Measurements from ENCODE around the gene PCBP4. TPM values are rescaled to one million over a fixed set of nuclear protein-coding genes. Genes with fewer than 3 reads are reported as not detected.

The PCBP4 gene
- total and polyA plus RNA-seq, 2 donors (not counting 1 experiment from before 2014, with no cell fraction given), result 15.3 to 25.6 TPM

DNA sequence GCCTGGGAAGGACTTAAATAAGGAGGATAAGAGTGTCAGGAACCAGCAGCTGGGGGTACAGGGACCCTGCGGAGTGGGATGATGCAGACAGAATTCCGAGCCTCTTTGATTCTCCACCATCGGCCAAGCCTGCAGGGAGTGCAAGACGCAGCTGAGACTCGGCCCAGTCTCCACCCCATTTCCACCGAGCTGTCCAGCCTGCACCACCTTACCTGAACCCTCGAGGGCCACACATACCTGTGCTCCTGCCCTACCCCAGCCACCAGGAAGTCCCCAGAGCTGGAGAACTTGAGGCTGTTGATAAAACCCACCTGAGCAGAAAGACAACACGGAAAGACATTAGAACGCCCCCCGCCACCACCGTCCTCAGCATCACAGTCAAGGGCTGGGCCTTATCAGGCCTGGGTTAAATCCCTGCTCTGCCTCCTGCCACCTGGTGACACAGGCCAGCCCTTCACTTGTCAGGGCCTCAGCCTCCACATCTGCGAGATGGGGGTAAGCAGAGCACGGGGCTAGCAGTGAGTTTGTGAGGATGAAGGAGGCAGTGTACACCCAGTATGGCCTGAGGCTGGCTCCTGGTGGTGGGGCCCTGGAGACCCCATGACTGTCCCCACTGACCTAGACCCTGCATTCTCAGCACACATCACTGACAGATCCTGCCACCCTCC lies 33.6 kb downstream of the PCBP4 start:
- DNase-seq (no peak), ATAC-seq (ENCODE audit: low read depth) (no peak)
- CTCF ChIA-PET, result no interaction called here
- Histone ChIP-seq H3K9me3 (ENCODE audit: control extremely low read depth in 1 of 3, control insufficient read depth in 2 of 3, insufficient read depth in 1 of 3, low read length in 2 of 3) (no peaks in the 10 kb centered on the region), H3K27me3 (replicated peaks in 1 of 4; ENCODE audit: control extremely low read depth in 1 of 4, control insufficient read depth in 3 of 4, insufficient read depth in 4 of 4, low read length in 3 of 4) (no peaks in the 10 kb centered on the region), H3K4me2 (replicated peaks; ENCODE audit: low read depth, low read length, poor library complexity, severe bottlenecking) (no peak overlapping the region), H3K9ac (ENCODE audit: low read length) (no peak overlapping the region), H4K20me1 (ENCODE audit: control insufficient read depth, insufficient read depth, low read length, poor library complexity, severe bottlenecking) (no peaks in the 10 kb centered on the region), H3K36me3 (replicated peaks in 1 of 2; ENCODE audit: control extremely low read depth in 1 of 2, control insufficient read depth in 1 of 2, extremely low read depth in 1 of 2, insufficient read depth in 2 of 2, low read length in 1 of 2) (peaks cover 4 to 59% of the 10 kb centered on the region in 2 experiments), H3K27ac (ENCODE audit: low read length in 2 of 2) (no peak overlapping the region), H2AFZ (ENCODE audit: insufficient read depth, low read depth, low read length, poor library complexity, severe bottlenecking) (no peak overlapping the region), H3K4me1 (ENCODE audit: control insufficient read depth in 2 of 2, insufficient read depth in 2 of 2, low read length in 2 of 2) (no peaks in the 10 kb centered on the region), H3K79me2 (ENCODE audit: control insufficient read depth, insufficient read depth, low read length) (no peaks in the 10 kb centered on the region), H3K4me3 (ENCODE audit: control extremely low read depth in 1 of 5, extremely low read depth in 1 of 5, insufficient read depth in 1 of 5, low read depth in 2 of 5, low read length in 4 of 5) (no peak overlapping the region)
- WGBS (ENCODE audit: insufficient coverage), result 97% methylated on average over 11 of the region's 13 CpGs
- Mint-ChIP-seq H3K9me3 (ENCODE audit: insufficient read depth) (no peaks in the 10 kb centered on the region), H3K27me3 (no peaks in the 10 kb centered on the region), H3K4me1 (no peaks in the 10 kb centered on the region), H3K4me3 (no peak overlapping the region), H3K27ac (no peak overlapping the region)
- POLR2A ChIA-PET, result interaction anchor here (0.6 kb wide), 1 partner anchor 292 kb away, joined by 5 read pairs; no protein-coding TSS in a partner anchor
- intact Hi-C loops (cut with micrococcal nuclease), result no loop called here
- TF ChIP-seq, protein P1, sequence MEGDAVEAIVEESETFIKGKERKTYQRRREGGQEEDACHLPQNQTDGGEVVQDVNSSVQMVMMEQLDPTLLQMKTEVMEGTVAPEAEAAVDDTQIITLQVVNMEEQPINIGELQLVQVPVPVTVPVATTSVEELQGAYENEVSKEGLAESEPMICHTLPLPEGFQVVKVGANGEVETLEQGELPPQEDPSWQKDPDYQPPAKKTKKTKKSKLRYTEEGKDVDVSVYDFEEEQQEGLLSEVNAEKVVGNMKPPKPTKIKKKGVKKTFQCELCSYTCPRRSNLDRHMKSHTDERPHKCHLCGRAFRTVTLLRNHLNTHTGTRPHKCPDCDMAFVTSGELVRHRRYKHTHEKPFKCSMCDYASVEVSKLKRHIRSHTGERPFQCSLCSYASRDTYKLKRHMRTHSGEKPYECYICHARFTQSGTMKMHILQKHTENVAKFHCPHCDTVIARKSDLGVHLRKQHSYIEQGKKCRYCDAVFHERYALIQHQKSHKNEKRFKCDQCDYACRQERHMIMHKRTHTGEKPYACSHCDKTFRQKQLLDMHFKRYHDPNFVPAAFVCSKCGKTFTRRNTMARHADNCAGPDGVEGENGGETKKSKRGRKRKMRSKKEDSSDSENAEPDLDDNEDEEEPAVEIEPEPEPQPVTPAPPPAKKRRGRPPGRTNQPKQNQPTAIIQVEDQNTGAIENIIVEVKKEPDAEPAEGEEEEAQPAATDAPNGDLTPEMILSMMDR (IDR thresholded peaks at IDR 0.05), result no peak
- no peak for TF ChIP-seq EZH2 (IDR thresholded peaks at IDR 0.05; ENCODE audit: borderline replicate concordance, insufficient read depth, low read depth, low read length, poor library complexity, severe bottlenecking)

DNA sequence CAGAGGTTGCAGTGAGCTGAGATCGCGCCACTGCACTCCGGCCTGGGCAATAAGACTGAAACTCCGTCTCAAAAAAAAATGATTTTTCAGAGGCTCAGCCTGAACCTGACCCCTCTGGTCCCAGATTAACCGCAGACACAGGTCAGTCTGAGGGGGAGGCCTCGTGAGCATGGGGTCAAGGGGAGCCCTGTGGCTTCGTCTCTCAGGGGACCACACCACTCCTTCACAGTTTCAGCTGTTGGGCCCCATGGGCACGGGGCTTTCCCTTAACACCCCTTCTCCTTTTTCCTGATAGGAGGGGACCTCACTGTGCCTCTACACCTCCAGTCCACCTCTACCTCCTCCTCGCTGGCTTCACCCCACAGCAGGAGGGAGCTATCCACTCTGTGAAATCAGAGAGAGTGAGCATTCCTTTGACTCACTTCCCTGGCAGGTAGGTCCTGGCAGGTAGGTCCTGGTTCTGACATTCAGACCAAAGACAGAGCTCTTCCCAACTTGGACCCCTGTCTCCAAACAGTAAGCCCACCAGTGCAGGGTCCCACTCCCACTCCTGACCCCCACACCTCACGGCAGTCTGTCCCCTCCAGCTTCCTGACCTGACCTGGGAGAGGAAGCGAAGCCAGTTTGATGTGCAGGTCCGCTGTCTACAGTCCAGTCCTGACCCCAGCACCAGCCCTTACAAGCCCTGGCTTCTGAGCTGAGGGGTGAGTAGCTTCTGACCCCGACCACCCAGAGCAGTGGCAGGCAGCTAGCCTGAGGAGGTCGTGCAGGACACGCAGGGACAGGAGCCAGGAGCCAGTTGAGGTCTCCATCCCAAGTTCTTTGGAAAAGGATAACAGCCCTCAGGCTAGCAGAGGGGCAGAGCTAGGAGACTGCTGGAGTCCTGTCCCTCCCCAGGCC lies 34.5 kb downstream of the PCBP4 start:
- Mint-ChIP-seq H3K27ac (no peak overlapping the region), H3K4me1 (no peaks in the 10 kb centered on the region), H3K4me3 (no peak overlapping the region), H3K9me3 (ENCODE audit: insufficient read depth) (no peaks in the 10 kb centered on the region), H3K27me3 (no peaks in the 10 kb centered on the region)
- H3K9ac ChIP-seq (ENCODE audit: low read length), result no peak overlapping the region
- no peaks in the 10 kb centered on the region for H3K4me1 ChIP-seq (ENCODE audit: control insufficient read depth in 2 of 2, insufficient read depth in 2 of 2, low read length in 2 of 2)
- no peak overlapping the region for H2AFZ ChIP-seq (ENCODE audit: insufficient read depth, low read depth, low read length, poor library complexity, severe bottlenecking)
- intact Hi-C loops (cut with micrococcal nuclease), result no loop called here
- ATAC-seq (ENCODE audit: low read depth) (no peak), DNase-seq (no peak)
- ChIA-PET CTCF (no interaction called here), POLR2A (no interaction called here)
- H4K20me1 ChIP-seq (ENCODE audit: control insufficient read depth, insufficient read depth, low read length, poor library complexity, severe bottlenecking), result no peaks in the 10 kb centered on the region
- no peaks in the 10 kb centered on the region for H3K27me3 ChIP-seq (replicated peaks in 1 of 4; ENCODE audit: control extremely low read depth in 1 of 4, control insufficient read depth in 3 of 4, insufficient read depth in 4 of 4, low read length in 3 of 4)
- no peak overlapping the region for H3K4me3 ChIP-seq (ENCODE audit: control extremely low read depth in 1 of 5, extremely low read depth in 1 of 5, insufficient read depth in 1 of 5, low read depth in 2 of 5, low read length in 4 of 5)
- H3K27ac ChIP-seq (ENCODE audit: low read length in 2 of 2), result no peak overlapping the region
- H3K79me2 ChIP-seq (ENCODE audit: control insufficient read depth, insufficient read depth, low read length), result no peaks in the 10 kb centered on the region
- peaks cover 4 to 50% of the 10 kb centered on the region in 2 experiments for H3K36me3 ChIP-seq (replicated peaks in 1 of 2; ENCODE audit: control extremely low read depth in 1 of 2, control insufficient read depth in 1 of 2, extremely low read depth in 1 of 2, insufficient read depth in 2 of 2, low read length in 1 of 2)
- H3K9me3 ChIP-seq (ENCODE audit: control extremely low read depth in 1 of 3, control insufficient read depth in 2 of 3, insufficient read depth in 1 of 3, low read length in 2 of 3), result no peaks in the 10 kb centered on the region
- no peak for TF ChIP-seq EZH2 (IDR thresholded peaks at IDR 0.05; ENCODE audit: borderline replicate concordance, insufficient read depth, low read depth, low read length, poor library complexity, severe bottlenecking)
- TF ChIP-seq, protein P1 (IDR thresholded peaks at IDR 0.05), result no peak
- H3K4me2 ChIP-seq (replicated peaks; ENCODE audit: low read depth, low read length, poor library complexity, severe bottlenecking), result no peak overlapping the region
- 91% methylated on average over 15 of the region's 15 CpGs for WGBS (ENCODE audit: insufficient coverage)

Data from B cell (primary cell).